Gastrocnemius medialis (tissue), 4 donors: ENCODE results near the gene CEP295NL. TPM values are rescaled to one million over a fixed set of nuclear protein-coding genes. Genes with fewer than 3 reads are reported as not detected.

ENCODE experiments used
- ATAC-seq, 2 donors: fragments of 150-250 bp; one replicate each; pipeline ENCODE4 v1.9.1; 2016
- DNase-seq, 2 donors: peaks; one replicate each; pipeline ENCODE4 v3.0.0-alpha.2; 2019
- H3K27ac ChIP-seq, 4 donors: fragments of 200-600 bp; sonication (generic); 1 replicate in 1 of 4; 2 replicates in 3 of 4; pipeline ENCODE4 v1.5.1; 2016 to 2018; ENCODE audit warnings: mild to moderate bottlenecking in 2 of 4, moderate library complexity in 1 of 4
- H3K27me3 ChIP-seq, 3 donors: fragments of 200-600 bp; sonication (generic) in 2 of 3; 1 replicate in 1 of 3; 2 replicates in 2 of 3; pipeline versions ENCODE4 v1.5.1 to v1.6.0; 2016 to 2019; ENCODE audit warnings: mild to moderate bottlenecking in 1 of 3, moderate library complexity in 1 of 3
- H3K36me3 ChIP-seq, 2 donors: fragments of 200-600 bp; sonication (generic) in 1 of 2; one replicate each; pipeline ENCODE4 v1.5.1; 2017 to 2018
- H3K4me1 ChIP-seq, 2 donors: fragments of 200-600 bp; sonication (generic) in 1 of 2; one replicate each; pipeline ENCODE4 v1.5.1; 2016 to 2017; ENCODE audit warnings: mild to moderate bottlenecking in 2 of 2
- H3K4me3 ChIP-seq, 4 donors: fragments of 200-600 bp; sonication (generic) in 3 of 4; 1 replicate in 1 of 4; 2 replicates in 3 of 4; pipeline ENCODE4 v1.5.1; 2016 to 2019; ENCODE audit warnings: mild to moderate bottlenecking in 2 of 4
- H3K9me3 ChIP-seq, 3 donors: fragments of 200-600 bp; sonication (generic) in 2 of 3; 1 replicate in 1 of 3; 2 replicates in 2 of 3; pipeline ENCODE4 v1.5.1; 2016 to 2019
- POLR2A ChIP-seq, 2 donors: fragments of 450-650 bp; IDR thresholded peaks; one replicate each; pipeline ENCODE4 v1.6.1; 2017; ENCODE audit warnings: antibody characterized with exemption in 2 of 2, mild to moderate bottlenecking in 2 of 2, moderate library complexity in 2 of 2
- in situ Hi-C, 4 donors: fragments of 200-750 bp; cut with MboI; loops; one replicate each; pipeline versions ENCODE4 v1.15.0 to v1.8.0; 2017; ENCODE audit warnings: low sequenced_read_pairs in 4 of 4
- intact Hi-C: fragments of 100-400 bp; cut with DNase I; formaldehyde crosslinking; loops from one replicate; pipeline ENCODE4 v1.15.1; 2023; ENCODE audit warnings: low total_unique reads
- total RNA-seq, 4 donors: library from RNA; depleted of rRNA; stranded (reverse); fragments of >200 nt; gene quantifications; one replicate each; pipeline versions ENCODE4 v1.1.0 to v1.2.3, GENCODE V29; 2016
- TF ChIP-seq, protein P1 (sequence below), 5 experiments: fragments of 450-650 bp in 3 of 5; fragments of 200-600 bp in 2 of 5; sonication (generic) in 2 of 5; IDR thresholded peaks in 4 of 5; conservative IDR thresholded peaks in 1 of 5; 1 replicate in 4 of 5; 2 replicates in 1 of 5; pipeline ENCODE4 v1.5.1; 2016 to 2019; ENCODE audit warnings: antibody characterized with exemption in 5 of 5, mild to moderate bottlenecking in 3 of 5, moderate library complexity in 3 of 5

CEP295NL gene
- total RNA-seq, 4 donors from 2014 or later = 0.16 TPM; not detected in 3

DNA sequence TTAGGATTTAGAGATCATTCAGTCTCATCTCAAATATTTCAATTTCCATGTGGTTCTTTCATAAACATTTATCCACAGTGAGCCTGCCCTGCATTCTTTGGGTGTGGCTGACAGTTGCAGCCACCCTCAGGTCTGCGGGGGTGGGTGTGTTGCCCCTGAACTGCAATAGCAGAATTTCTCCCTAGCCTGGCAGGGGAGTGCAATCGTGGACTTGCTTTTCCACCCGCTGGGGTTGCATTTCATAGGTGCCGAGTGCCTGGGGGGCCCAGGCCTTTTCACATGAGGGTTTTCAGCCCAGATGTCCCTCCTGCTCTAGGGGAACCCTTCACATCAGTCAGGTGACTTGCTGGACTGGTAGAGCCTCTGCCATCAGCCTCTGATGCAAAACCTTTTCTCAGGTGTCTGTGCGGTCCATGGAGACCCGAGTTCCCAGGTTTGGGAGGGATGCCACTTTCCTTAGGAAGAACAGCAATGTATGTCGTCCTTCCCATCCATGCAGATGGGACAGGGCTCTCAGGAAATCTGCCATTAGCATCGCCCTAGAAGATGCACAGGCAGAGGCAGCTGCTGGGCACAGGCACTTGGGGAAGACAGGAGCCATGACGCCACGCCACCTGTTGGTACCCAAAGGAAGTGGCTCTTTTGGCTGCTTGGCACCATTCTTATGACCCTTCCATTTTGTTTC, 60.0 kb downstream of the CEP295NL start:
- H3K27me3 ChIP-seq = no peaks in the 10 kb centered on the region
- H3K9me3 ChIP-seq = no peaks in the 10 kb centered on the region
- H3K4me3 ChIP-seq = no peak overlapping the region
- ATAC-seq = no peak
- TF ChIP-seq, protein P1, sequence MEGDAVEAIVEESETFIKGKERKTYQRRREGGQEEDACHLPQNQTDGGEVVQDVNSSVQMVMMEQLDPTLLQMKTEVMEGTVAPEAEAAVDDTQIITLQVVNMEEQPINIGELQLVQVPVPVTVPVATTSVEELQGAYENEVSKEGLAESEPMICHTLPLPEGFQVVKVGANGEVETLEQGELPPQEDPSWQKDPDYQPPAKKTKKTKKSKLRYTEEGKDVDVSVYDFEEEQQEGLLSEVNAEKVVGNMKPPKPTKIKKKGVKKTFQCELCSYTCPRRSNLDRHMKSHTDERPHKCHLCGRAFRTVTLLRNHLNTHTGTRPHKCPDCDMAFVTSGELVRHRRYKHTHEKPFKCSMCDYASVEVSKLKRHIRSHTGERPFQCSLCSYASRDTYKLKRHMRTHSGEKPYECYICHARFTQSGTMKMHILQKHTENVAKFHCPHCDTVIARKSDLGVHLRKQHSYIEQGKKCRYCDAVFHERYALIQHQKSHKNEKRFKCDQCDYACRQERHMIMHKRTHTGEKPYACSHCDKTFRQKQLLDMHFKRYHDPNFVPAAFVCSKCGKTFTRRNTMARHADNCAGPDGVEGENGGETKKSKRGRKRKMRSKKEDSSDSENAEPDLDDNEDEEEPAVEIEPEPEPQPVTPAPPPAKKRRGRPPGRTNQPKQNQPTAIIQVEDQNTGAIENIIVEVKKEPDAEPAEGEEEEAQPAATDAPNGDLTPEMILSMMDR (IDR thresholded peaks at IDR 0.05 in 4 of 5, conservative IDR thresholded peaks at IDR 0.05 in 1 of 5) = peak in 4 of 5 experiments; percentile 10 to 43 (median 40)
- TF ChIP-seq POLR2A (IDR thresholded peaks at IDR 0.05) = no peak
- peaks cover 13 to 18% of the 10 kb centered on the region in 2 donors for H3K4me1 ChIP-seq
- intact Hi-C loops = loop anchor here (5.0 kb wide), 2 partner anchors 126 to 166 kb away; no protein-coding TSS in a partner anchor
- peaks cover 0 to under 1% of the 10 kb centered on the region in 2 donors for H3K36me3 ChIP-seq
- no peak for DNase-seq
- in situ Hi-C loops = no loop called here
- H3K27ac ChIP-seq = no peak overlapping the region

DNA sequence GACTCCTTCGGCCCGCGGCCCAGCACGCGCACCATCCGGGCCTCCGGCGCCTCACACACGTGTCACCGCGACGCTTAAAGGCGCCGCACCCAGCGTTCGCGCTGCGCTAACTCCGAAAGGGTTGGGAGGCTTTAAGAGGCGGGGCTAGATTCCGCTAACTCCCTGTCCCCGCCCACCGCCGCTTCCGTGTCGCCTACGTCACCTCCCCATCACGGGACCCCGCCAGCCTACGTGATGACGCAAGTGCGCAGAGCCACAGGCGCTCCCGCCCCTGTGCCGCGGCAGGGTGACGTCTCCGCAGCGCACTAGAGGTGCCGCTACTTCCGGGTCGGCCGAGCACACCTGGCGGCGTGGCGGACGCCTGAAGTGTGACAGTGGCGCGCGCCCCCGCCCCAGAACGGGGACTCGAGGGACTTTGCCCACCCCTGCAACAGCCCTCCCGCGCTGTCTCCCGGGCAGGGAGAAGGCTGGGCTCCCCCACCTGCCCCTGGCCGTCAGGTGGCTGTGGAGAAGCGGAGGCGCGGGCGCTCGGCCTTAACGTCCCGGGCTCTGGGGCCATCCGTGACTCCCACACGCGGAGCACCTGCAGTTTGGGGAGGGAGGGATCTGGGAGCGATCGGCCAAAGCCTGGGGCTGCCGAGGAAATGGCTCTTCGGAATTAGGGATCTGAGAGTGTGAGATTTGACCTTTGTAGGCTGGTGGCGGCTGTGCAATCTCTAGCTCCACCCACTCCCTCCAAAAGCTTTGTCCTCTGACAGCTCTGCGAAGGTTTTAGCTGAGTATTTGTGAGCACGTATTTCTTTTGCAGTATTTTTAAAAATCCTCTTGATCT, 62.0 kb downstream of the CEP295NL start, which contains the start of gene USP36:
TSS of gene USP36 (minus strand) at position 35 of the 832 bp plus-strand sequence. CDS start 4,451 bp downstream, outside the sequence.
- TF ChIP-seq, protein P1 (IDR thresholded peaks at IDR 0.05 in 4 of 5, conservative IDR thresholded peaks at IDR 0.05 in 1 of 5) = peak in 2 of 5 experiments; percentile 32 to 66
- TF ChIP-seq POLR2A (IDR thresholded peaks at IDR 0.05) = peak; percentile 97
- H3K27me3 ChIP-seq = no peaks in the 10 kb centered on the region
- in situ Hi-C loops = no loop called here
- intact Hi-C loops = loop anchor here (1.0 to 5.0 kb wide), 3 partner anchors 59 to 164 kb away; partner anchors contain the start of gene CYTH1
- ATAC-seq = peak; percentile 93 to 95
- peak; percentile 99 for DNase-seq
- peaks cover 0 to 17% of the 10 kb centered on the region in 2 donors for H3K36me3 ChIP-seq
- peak within 1 kb of the TSS; percentile 91 to 97 (median 96) for H3K27ac ChIP-seq
- H3K9me3 ChIP-seq = no peaks in the 10 kb centered on the region
- H3K4me1 ChIP-seq = peaks cover 13 to 18% of the 10 kb centered on the region in 2 donors
- H3K4me3 ChIP-seq = peak within 1 kb of the TSS; percentile 86 to 94 (median 89)

Other genes starting within 250 kb of the CEP295NL start
- gene CYTH1, start 120.9 kb downstream of the CEP295NL start, total RNA-seq = 10 to 100 TPM; 24.7 to 43.7 (median 32.4) TPM
- 10 to 100 TPM; 15.2 to 21.1 (median 20.0) TPM for gene USP36, start 62.4 kb downstream of the CEP295NL start, total RNA-seq
- gene TIMP2, start 22.2 kb upstream of the CEP295NL start, total RNA-seq = 10 to 100 TPM; 20.4 to 28.7 (median 27.0) TPM
- 10 to 100 TPM; 15.0 to 45.9 (median 23.0) TPM for gene LGALS3BP, start 76.7 kb upstream of the CEP295NL start, total RNA-seq
- gene CANT1, start 106.6 kb upstream of the CEP295NL start, total RNA-seq = 10 to 100 TPM; 17.5 to 38.3 (median 26.6) TPM
- 10 to 100 TPM; 11.1 to 38.6 (median 21.2) TPM for gene C1QTNF1, start 121.0 kb upstream of the CEP295NL start, total RNA-seq
- gene ENGASE, start 171.6 kb upstream of the CEP295NL start, total RNA-seq = 10 to 100 TPM in 2 of 4 donors, 1 to 10 TPM in 2; 5.1 to 14.2 (median 9.3) TPM